SK-N-SH treated with all-trans-retinoic acid at 6 μM for 48 hours (cell line): ENCODE results near the gene YEATS4.

Source experiments
- BACH2 ChIP-seq: fragments of 250-450 bp; sonication (Bioruptor Pico); IDR thresholded peaks from 2 replicates; pipeline ENCODE4 v1.9.0; 2021; ENCODE audit warnings: mild to moderate bottlenecking, borderline replicate concordance
- CREB5 ChIP-seq: fragments of 250-450 bp; sonication (Bioruptor Pico); IDR thresholded peaks from 2 replicates; pipeline ENCODE4 v1.5.1; 2020; ENCODE audit warnings: low read depth, mild to moderate bottlenecking, moderate library complexity
- GLIS3 ChIP-seq: fragments of 250-450 bp; sonication (Bioruptor Pico); IDR thresholded peaks from 2 replicates; pipeline ENCODE4 v1.5.0; 2020; ENCODE audit warnings: mild to moderate bottlenecking, moderate library complexity
- ISL1 ChIP-seq: fragments of 250-450 bp; sonication (Bioruptor Pico); IDR thresholded peaks from 2 replicates; pipeline ENCODE4 v2.1.2; 2022; ENCODE audit warnings: mild to moderate bottlenecking, moderate library complexity
- PATZ1 ChIP-seq: fragments of 250-450 bp; sonication (Bioruptor Pico); IDR thresholded peaks from 2 replicates; pipeline ENCODE4 v1.8.0; 2020; ENCODE audit warnings: mild to moderate bottlenecking, moderate library complexity, borderline replicate concordance
- POU6F1 ChIP-seq: fragments of 250-450 bp; sonication (Bioruptor Pico); IDR thresholded peaks from 2 replicates; pipeline ENCODE4 v1.8.0; 2021; ENCODE audit warnings: low read depth, mild to moderate bottlenecking, moderate library complexity, borderline replicate concordance
- SNAI2 ChIP-seq: fragments of 250-450 bp; sonication (Bioruptor Pico); IDR thresholded peaks from 2 replicates; pipeline ENCODE4 v1.5.0; 2020; ENCODE audit warnings: mild to moderate bottlenecking, moderate library complexity
- TSHZ2 ChIP-seq: fragments of 250-450 bp; sonication (Bioruptor Pico); IDR thresholded peaks from 2 replicates; pipeline ENCODE4 v1.5.0; 2020; ENCODE audit warnings: mild to moderate bottlenecking, moderate library complexity
- ZC3H10 ChIP-seq: fragments of 250-450 bp; sonication (Bioruptor Pico); IDR thresholded peaks from 2 replicates; pipeline ENCODE4 v1.5.1; 2021; ENCODE audit warnings: mild to moderate bottlenecking, moderate library complexity
- ZFP3 ChIP-seq: fragments of 250-450 bp; sonication (Bioruptor Pico); IDR thresholded peaks from 2 replicates; pipeline ENCODE4 v1.5.0; 2020; ENCODE audit warnings: mild to moderate bottlenecking, moderate library complexity
- ZNF565 ChIP-seq: fragments of 450-650 bp; formaldehyde crosslinking; conservative IDR thresholded peaks from 2 replicates; pipeline ENCODE4 v1.5.0; 2020; ENCODE audit warnings: low read depth, mild to moderate bottlenecking, moderate library complexity
- ZNF8 ChIP-seq: fragments of 450-650 bp; formaldehyde crosslinking; IDR thresholded peaks from 2 replicates; pipeline ENCODE4 v1.5.0; 2020; ENCODE audit warnings: mild to moderate bottlenecking, moderate library complexity

- TF ChIP-seq ZC3H10 (CRISPR knock-in tag) (no peak), PATZ1 (CRISPR knock-in tag) (no peak), BACH2 (no peak), ZNF565 (CRISPR knock-in tag) (no peak), POU6F1 (no peak), TSHZ2 (CRISPR knock-in tag) (no peak), ZNF8 (no peak), ISL1 (no peak), CREB5 (CRISPR knock-in tag) (no peak), SNAI2 (no peak), GLIS3 (no peak), ZFP3 (CRISPR knock-in tag) (no peak)
These were observed 27.4 kb upstream of the YEATS4 start for GRCh38 chr12:69331909-69332684.
